ENCODE results near the gene ZBTB18.
"Not testable (repeated sequence)": the region's sequence is repeated elsewhere in the genome, so short reads cannot be mapped to it uniquely, and the experiment has no call there.

ZBTB18 gene

DNA sequence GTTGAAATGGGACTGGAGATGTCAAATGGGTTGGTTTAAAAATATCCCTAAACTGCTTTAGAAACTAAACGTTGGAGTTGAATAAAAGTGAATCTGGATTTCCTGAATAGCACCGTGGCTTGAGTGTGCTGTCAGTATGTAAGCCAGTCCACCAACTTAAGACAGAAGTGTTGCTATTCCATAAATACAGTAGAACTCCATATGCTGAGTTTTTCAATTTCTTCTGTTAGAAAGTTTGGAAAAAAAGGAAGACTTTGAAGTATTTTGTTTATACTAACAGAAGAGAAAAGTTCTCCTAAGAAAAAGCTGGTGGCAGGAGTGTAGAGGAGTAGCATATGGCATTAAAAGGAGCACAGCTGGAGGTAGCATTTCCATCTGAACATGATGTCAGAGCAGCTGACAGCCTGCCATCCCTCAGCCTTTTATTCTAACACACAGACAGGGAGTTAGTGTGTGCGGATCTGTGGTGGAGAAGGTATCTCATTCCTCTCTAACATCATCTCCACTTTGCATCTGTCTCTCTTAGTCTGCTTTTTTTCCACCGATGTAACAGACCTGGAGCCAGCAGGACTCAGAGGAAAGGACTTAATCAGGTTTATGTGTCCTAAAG, at the start of gene ZBTB18:
Gene ZBTB18 (plus strand): TSS at position 449 of the 610 bp plus-strand sequence. CDS start 149 bp downstream, at position 598.
- peak; percentile 45 to 87 for DNase-seq

DNA sequence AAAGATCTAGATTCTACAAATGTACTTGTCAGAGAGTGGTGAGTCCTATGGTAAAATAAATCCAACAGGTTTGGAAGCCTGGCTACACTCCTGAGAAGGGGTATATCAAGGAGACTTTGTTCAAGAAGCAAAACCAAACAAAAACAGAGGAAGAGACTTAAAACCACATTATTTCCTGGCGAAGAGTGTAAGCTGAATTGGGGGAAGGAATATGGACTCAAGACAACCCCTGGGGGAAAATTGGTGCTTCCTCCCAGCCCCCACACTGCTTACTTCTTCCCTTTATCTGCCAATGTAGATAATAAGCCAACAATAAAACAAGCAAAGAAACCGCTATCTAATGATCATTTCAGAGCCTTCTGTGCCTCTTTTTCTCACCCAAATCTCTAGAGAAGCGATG, 48.4 kb upstream of the ZBTB18 start:
- no peak for DNase-seq

DNA sequence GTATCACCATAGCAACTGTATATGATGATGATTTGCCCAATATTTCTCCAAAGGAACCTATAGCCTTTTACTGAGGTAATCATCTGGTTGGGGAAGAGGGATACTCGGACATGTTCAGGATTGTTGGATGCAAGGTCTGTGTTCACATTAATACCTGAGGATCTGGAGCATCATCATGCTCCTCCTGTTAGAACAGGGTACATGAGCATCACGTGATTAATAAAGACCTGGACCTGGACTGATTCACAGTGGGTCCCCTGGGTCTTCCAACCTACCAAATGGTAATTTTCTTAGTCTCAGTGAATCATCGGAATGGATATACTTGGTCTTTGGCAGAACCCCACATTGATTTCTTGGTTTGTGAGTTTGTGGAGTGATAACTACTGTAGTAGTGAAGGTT, 45.6 kb upstream of the ZBTB18 start:
- no peak for DNase-seq

DNA sequence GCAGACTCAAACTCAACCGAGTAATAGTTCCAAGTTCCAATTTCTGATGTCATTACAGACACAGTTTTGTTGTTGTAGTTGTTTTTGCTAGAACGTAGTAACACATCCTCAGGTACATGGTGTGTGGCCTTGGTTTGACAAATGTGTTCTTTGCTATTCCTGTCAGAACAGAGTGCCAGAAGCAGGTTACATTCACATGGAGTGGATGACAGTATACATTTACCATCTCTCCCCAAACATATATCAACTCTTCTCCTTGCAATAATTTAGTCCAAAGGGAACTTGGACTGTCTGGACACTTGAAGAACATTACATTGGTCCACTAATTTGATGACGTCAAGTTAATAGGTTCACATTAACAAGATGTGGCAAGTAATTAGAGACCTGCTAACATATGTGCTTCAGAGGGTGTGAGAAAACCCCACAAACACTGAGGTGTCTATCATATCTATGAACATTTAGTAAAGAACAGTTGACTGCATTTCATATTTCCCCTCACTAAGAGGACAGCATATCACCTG, 44.6 kb upstream of the ZBTB18 start:
- no peak for DNase-seq

DNA sequence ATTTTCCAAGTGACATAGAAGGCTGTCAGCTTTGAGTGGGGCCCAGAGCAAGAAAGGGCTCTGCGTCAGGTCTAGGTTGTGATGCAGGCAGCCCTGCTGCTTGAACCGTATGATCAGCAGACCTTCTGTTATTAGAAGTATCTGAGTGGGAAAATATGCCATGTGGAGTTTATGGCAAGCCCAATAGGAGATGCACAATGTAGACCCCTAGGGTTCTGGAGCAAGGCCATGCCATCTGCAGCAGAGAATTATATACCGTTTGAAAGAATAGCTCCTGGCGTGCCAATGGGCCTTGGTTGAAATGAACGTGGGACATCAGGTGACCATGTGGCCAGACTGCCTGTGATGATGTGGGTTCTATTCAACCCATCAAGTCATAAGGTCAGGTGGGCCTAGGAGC, 44.1 kb upstream of the ZBTB18 start:
- no peak for DNase-seq

DNA sequence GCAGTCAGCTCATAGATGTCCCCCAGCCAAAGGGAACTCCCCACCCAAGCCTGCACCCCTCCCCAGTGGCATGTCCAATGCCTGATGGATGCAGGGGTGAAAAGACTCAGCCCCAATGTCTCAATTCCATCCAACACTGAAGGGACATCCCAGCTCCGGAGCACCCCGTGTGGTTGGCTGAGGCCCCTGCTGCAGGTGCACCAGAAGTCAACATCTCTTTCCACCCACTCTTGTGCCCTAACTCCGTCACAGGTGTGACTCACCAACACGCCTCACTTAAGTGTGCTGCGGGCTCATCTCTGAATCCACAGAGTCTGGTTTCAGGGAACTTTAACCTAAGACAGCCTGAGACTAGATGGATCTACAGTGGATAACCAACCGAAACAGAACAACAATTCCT, 40.9 kb upstream of the ZBTB18 start:
- no peak for DNase-seq

DNA sequence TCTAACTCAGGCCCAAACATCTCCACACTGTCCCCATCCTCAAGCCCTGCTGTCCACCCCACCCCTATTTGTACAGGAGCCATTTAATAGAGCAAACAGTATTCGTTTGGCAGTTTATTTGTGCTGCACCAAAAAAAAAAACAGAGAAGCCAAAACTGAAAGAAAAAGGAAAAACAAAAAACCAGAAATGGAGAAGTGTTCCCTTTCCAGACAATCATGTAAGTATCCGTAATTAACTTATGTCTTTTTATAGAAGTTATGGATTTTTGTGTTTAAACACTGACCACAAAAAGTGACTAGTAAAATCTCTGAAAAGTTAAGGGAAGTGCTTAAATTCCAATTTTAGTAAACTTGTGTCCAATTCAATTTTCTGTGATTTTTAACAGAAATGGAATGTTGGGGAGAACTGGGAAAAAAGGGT, 40.4 kb upstream of the ZBTB18 start:
- DNase-seq: no peak

DNA sequence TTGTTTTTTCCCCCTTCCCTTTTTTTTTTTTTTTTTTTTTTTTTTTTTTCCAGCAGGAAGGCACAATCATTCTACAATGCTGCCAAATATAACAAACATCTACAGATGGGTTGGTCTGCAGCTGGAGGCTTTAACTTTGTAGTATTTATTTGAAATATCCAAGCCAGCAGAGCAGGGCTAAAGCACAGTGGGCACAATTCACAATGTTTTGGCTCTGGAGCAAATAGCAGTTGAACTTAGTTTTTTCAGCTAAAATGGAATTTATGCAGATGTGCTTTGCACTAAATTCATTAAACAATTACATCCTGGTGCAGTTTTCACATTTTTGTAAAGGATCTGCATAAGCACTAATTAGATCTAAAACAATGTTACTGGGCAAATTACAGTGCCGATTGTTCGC, 39.8 kb upstream of the ZBTB18 start:
- no peak for DNase-seq

DNA sequence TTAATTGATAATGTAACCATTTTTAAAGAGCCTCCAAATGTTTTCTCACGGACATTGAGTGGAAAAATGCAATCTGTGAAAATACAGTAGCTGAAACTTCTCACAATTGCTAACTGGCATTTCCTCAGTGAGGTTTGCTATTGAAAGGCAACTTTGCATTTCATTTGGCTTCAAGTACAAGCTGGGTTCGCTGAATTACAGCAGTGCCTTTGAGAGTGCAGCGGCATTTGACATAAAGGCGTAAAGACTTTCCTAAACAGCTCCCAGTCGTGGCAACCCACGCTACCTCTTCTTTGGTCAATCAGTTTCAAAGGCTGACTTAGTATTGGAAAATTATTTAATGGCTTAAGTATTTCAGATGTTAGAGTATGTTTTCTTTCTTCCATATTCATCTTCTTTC, 39.3 kb upstream of the ZBTB18 start:
- no peak for DNase-seq

DNA sequence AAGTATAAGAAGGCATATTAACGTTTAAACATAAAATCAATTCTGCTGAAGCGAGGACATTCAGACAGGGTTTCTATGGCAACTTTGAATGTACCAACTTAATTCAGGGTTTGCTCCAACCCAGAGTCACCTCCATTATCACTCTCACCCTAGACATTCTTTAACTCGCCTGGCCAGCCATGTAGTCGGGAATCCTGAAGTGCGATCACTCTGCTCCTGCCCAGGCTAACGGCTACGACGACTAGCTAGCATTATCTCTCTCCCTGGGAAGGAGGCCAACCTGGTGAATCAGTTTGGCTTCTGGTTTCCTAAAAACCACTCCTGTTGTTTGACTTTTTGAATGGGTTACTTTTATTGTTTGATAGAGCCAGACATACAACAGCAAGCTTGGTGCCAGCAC, 38.9 kb upstream of the ZBTB18 start:
- no peak for DNase-seq

DNA sequence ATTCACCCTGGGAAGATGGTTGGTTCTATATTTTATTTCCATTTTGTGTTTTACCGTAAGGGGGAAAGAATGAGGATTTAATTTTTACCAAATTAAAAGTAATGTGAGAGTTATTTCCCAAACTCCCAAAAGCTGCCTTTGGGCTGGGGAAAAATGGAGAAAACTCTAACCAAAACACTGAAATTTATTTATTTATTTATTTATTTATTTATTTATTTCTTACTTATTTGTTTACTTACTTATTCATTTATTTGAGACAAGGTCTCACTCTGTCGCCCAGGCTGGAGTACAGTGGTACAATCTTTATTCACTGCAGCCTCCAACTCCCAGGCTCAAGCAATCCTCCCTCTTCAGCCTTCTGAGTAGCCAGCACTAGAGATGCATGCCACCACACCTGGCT, 38.0 kb upstream of the ZBTB18 start:
- no peak for DNase-seq

DNA sequence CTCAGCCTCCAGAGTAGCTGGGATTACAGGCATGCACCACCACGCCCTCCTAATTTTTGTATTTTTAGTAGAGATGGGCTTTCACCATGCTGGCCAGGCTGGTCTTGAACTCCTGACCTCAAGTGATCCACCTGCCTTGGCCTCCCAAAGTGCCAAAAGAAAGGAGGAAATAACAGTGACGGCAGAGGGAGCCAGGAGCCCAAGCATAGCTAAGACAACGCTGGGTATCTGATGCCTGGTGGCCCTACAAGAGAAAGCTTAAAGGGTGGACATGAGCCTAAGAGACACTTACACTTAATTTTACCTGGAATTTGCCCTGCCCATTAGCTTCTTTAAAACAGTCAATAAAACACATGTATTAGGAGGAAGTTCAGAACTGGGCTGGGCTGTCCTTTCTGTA, 36.2 kb upstream of the ZBTB18 start:
- not testable (repeated sequence) for DNase-seq

DNA sequence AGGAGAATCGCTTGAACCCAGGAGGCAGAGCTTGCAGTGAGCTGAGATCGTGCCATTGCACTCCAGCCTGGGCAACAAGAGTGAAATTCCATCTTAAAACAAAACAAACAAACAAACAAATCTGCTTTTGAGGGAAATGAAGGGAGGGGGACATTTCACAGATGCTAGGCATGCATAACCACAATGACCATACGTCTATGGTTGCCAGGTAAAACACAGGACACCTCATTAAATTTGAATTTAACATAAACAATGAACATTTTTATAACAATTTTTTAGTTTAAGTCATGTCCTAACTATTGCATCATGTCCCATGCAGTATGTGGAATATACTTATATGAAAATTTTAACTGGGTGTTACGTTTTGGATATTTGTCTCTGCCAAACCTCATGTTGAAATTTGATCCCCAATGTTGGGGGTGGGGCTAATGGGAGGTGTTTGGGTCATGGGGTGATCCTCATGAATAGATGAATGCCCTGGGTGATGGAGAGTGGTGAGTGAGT, 31.0 kb upstream of the ZBTB18 start:
- DNase-seq: no peak

DNA sequence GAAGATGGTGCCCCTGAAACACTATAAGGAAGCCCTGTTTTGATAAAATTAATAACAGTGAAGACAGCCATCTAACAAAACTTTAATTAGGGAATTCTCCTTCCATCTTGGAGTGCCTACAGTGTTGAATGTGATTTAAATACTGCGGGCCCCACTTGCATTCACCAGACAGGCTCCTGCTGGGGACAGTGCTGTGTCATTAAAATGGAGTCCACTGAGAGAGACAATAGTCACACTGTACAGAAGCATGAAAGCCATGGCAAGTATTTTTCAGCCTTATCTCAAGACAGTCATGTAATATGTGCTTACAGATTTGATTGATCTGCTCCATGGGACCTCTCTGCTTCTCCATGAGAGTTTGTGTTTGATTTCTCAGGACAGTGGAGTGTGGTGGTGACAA, 29.7 kb upstream of the ZBTB18 start:
- DNase-seq: no peak

DNA sequence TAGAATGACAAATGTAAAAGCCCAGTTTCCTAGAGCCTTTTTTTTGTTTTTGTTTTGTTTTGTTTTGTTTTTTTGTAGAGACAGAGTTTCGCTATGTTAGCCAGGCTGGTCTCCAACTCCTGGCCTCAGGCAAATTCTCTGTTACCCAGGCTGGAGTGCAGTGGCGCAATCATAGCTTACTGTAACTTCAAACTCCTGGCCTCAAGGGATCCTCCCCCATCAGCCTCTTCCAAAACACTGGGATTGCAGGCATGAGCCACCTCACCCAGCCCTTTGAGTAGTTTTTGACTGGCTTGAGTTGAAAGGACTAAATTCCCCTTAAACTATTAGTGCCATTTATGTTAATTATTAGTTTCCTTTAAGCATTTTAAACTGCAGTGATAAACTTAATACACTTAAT, 28.8 kb upstream of the ZBTB18 start:
- no peak for DNase-seq

DNA sequence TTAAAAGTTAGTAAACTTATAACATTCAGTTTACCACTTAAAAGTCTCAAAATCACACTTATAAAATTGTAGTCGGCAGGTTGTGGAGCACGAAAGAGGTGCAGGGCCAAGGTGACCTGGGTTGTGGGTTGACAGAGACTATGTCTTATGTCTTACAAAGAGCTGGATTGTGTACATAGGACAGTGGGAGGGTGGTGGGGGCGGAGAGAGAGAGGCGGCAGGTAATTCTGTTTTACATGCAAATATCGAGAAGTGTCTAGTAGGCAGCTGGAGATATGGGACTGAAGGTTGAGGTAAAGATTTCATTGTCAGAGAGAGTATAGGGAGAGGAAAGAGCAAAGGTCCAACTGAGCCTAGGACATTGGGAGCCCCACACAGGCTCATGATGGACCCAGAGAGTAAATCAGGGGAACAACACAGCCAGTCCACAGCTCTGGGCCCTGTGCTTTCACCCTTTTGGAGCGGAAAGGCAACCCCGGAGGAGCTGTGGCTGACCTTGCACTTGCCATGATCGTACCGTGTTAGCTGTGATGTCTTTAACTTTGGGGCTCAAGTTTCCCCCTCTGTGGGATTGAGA, 28.1 kb upstream of the ZBTB18 start:
- DNase-seq: no peak

DNA sequence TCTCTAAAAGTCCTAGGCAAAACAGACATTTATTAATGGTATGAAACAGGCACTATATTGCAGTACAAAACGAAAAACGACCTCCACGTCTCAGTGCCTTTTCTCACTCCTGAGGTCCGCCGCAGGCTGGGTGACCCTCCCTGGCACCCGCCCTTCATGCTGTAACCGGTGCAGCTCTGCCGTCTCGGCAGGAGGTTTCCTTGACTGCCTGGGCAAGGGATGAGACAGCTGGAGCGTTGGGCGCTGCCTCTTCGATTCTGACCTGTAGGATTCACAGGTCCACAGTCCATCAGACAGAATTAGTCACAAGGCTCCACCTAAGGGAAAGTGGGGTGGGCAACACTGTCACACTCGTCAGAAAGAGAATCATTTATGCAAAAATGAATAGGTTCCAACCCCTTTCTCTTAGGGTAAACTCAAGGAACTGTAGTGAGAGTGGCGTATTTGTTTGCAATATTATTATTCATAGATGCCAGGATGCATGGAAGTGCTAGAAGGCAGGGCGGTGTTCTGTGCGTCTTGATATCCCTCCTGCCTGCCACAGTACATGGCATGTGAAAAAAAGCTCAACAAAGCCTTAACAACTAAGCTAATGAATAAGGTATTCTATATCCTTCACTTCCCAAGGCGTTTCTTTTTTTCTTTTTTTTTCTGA, 23.5 kb upstream of the ZBTB18 start:
- DNase-seq: no peak

DNA sequence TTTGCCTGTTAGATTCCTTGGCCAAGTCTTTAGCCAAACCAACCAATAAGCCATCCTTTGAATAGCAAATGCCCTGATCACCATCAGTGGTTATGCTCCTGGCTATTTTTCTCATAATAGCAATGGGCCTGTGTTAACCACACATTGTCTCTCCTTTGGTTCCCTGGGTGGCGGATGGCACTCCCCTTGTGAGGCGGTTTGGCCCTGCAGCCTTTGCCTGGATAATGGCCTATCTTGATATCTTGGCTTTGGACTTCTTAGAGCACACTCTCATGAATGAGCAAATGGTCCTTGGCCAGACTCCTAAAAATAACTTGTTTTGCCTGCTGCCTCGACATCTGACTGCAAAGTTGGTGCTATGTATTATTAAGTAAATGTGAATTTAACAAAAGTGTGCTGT, 22.4 kb upstream of the ZBTB18 start:
- no peak for DNase-seq

DNA sequence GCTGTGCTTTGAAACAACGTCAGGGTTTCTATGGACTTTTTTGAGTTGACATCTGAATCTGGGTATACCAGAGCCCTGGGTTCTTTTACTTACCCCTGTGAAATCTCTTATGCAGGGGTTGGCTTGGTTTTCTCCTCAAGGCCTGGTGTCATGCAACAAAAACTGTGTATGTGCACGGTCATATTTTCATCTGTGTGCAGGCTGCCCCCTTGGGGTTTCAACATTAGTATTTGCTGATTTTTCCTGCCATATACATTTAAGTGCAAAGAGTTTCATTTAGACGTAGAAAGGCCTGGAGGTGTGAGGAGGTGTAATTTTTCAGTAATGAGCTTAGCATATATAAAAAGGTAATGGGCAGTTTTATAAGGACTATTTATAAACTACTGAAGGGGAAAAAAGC, 22.0 kb upstream of the ZBTB18 start:
- DNase-seq: no peak

DNA sequence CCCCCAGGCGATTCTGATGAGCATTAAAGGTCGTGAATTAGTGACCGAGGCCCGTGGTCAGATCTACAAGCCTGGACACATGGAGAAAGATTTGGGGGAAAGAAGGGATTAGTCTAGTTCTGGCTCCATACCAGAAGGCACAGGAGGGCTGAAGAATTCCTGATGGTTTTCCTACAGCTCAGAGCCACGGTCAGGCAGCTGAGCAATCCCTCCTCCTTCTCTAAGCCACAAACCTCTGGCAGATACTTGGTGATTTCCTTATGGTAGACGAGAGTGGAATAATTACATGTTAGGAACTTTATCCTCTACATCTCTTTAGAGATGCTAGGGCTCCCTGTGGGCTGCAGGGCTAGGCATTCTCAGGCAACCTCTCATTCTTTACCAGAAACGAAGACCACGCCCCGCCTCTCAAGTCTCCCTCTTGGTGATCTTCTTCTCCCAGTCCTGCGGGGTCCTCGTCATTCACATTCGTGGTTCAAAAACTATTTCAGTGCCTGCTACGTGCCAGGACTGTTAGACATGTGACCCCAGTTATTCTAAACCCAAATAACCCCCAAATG, 20.5 kb upstream of the ZBTB18 start:
- no peak for DNase-seq

DNA sequence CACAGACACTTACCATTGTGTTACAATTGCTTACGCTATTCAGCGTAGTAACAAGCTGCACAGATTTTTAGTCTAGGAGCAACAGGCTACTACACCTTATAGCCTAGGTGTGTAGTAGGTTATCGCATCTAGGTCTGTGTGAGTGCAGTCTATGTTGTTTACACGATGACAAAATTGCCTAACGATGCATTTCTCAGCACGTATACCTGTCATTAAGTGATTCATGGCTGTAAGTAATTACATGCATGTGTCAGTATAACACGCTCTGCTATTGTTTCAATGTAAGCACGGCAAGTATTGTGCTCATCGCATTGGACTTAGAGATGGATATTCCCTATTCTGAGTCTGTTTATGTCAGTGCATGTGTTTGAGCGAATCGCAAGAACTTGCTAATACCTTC, 15.7 kb upstream of the ZBTB18 start:
- no peak for DNase-seq

DNA sequence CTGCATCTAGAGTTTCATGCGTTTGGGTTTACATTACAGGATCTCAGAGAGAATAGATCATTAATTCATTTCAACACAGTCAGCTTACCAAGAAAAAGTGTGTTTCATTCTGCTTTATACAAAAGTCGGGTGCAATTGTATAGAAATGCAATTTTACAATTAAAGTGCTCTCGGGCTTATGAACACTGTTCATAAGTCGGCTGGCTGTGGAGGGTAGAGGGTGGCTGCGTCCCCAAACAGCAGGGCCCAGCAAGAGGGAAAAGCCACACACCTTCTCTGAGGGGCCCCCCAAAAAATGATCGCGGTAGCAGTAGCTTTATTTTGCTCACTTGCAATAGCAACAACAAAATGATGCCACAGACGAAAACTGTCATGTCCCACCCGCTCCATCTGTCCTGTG, 13.8 kb upstream of the ZBTB18 start:
- DNase-seq: no peak

DNA sequence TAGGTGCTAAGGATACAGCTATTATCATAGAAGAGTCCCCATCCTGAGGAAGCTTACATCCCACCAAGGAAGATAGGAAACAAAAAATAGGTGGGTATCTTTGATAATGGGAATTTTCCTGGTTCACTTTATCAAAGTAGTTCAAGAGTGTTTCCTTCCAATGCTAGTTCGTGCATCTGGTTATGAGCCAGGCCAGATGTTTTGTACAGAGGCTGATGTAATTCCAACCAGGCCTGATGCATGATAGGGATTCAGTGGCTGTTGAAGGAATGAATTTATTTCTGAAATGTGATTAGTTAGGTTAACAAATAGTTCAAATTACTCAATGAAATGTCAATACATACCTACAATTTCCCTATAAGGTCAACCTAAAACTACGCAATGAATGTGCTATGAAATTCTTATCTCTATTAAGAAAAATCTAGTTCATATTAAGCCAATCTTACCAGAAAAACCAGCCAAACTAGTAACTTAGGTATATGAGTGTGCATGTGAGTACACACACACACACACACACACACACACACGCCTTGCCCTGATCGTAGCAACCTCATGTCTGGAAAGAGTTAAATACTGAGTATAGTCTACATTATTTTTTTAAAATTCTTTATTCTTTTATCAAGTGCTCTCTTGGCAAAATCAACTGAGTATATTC, 9.5 kb upstream of the ZBTB18 start:
- DNase-seq: no peak
